ENCODE data around the gene IFNA1.

- TF ChIP-seq EP300 (IDR thresholded peaks at IDR 0.05; ENCODE audit: low read depth) (no peak), CTCF (IDR thresholded peaks at IDR 0.05) (no peak), POLR2A (IDR thresholded peaks at IDR 0.05) (no peak), POLR2AphosphoS5 (IDR thresholded peaks at IDR 0.05) (no peak)
Measured at GRCh38 chr9:21481470-21482056, 41.3 kb downstream of the IFNA1 start.

Measured in transverse colon (tissue), 4 donors.